Upper lobe of left lung (tissue), 4 donors: Measurements from ENCODE around the gene PLXNA3.

Source experiments
- CTCF ChIP-seq, 6 experiments: fragments of 450-650 bp in 4 of 6; fragments of 200-600 bp in 2 of 6; sonication (generic) in 2 of 6; IDR thresholded peaks; one replicate each; pipeline ENCODE4 v1.5.1; 2016 to 2019; ENCODE audit warnings: antibody characterized with exemption in 6 of 6
- EP300 ChIP-seq, 4 donors: sonication (generic); formaldehyde crosslinking; IDR thresholded peaks; one replicate each; pipeline ENCODE4 v1.5.1; 2017; ENCODE audit warnings: antibody characterized with exemption in 4 of 4, control low read depth in 2 of 4
- POLR2A ChIP-seq, 4 donors: fragments of 450-650 bp; IDR thresholded peaks; one replicate each; pipeline ENCODE4 v1.5.1; 2016 to 2017; ENCODE audit warnings: antibody characterized with exemption in 4 of 4, mild to moderate bottlenecking in 2 of 4
- POLR2AphosphoS5 ChIP-seq, 2 donors: sonication (generic); formaldehyde crosslinking; IDR thresholded peaks; one replicate each; pipeline ENCODE4 v1.5.1; 2017; ENCODE audit warnings: antibody characterized with exemption in 2 of 2

GRCh38 chrX:154426916-154427770, 30.9 kb upstream of the PLXNA3 start:
- TF ChIP-seq POLR2A (IDR thresholded peaks at IDR 0.05): no peak
- no peak for TF ChIP-seq CTCF (IDR thresholded peaks at IDR 0.05)
- TF ChIP-seq EP300 (IDR thresholded peaks at IDR 0.05): no peak
- TF ChIP-seq POLR2AphosphoS5 (IDR thresholded peaks at IDR 0.05): no peak
